SKM-1 (cell line): ENCODE results near the gene TMEM260.
A peak's percentile ranks its signal among the peaks of the same experiment; 100 is the strongest.
"Not testable (repeated sequence)": the region's sequence is repeated elsewhere in the genome, so short reads cannot be mapped to it uniquely, and the experiment has no call there.

Experiments
- DNase-seq: peaks from one replicate; lab custom pipeline; 2025; ENCODE audit not compliant: unreplicated experiment; lab: John Stamatoyannopoulos, UW

TMEM260 gene

GRCh38 chr14:56594428-56594827, 14.8 kb downstream of the TMEM260 start:
- no peak for DNase-seq

GRCh38 chr14:56598519-56598918, 18.9 kb downstream of the TMEM260 start:
- no peak for DNase-seq

DNA sequence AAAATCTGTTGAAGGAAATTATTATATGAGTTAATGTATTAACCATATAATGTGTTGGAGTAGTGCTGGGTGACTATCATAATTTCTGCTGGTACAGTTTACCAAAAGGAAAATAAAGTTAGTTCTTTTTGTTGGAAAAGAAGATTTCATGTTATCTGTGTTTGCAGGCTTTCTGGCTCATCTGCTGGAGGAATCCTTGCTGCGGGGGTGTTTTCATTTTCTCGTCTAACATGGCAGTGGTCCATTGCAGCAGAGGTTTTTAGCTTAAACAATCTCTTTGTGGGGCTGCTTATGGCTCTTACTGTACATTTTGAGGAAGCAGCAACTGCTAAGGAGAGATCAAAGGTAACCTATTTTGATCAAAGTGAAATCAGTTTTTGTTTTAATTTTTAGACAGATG, 24.1 kb downstream of the TMEM260 start:
- DNase-seq: no peak

DNA sequence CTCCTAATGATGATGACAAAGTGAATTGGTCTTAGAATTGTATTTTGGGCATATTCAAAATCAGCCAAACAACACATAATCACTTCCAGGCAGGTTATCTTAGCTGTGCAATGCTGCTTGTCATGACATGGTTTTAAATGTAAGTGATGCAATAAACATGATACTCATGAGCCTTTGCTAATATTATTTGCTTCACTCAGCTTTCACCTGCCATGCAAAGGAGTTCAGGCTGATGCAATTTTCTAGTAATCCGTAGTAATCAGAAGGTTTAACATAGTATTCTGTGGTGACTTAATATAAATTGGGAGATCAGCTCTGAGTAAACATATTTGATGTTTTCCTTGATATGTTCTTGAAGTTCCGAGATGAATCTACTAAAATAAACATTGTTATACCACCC, 29.1 kb downstream of the TMEM260 start:
- DNase-seq: no peak

DNA sequence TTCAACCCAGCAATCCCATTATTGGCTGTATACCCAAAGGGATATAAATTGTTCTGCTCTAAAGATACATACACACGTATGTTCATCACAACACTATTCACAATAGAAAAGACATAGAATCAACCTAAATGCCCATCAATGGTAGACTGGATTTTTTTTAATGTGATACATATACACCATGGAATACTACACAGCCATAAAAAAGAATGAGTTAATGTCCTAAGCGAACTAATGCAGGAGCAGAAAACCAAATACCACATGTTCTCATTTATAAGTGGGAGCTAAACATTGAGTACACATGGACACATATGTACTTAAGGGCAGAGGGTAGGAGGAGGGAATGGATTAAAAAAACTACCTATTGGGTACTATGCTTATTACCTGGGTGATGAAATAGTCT, 32.1 kb downstream of the TMEM260 start:
- DNase-seq: not testable (repeated sequence)

GRCh38 chr14:56617084-56617483, 37.5 kb downstream of the TMEM260 start:
- DNase-seq: no peak

- DNase-seq: no peak
These were observed 51.1 kb downstream of the TMEM260 start for GRCh38 chr14:56630707-56631106.

DNA sequence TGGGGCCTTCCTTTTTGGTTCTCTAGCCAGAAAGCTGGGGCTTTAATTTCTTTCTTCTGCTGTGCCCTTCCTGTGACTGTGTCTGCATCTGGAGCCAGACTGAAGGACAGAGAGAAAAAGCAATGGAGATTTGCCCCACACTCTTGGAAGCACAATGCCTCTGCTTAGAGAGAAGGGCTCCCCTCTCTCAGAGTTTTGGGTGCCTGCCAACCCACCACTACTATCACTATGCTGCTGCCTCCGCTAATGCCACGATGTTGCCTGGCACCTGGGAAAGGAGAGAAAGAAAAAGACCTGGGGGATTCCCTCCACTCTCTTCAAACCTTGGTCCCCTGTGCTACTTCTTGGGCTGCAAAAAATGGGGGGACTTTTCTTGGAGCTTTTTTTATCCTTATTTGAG, 52.6 kb downstream of the TMEM260 start:
- DNase-seq: no peak

DNA sequence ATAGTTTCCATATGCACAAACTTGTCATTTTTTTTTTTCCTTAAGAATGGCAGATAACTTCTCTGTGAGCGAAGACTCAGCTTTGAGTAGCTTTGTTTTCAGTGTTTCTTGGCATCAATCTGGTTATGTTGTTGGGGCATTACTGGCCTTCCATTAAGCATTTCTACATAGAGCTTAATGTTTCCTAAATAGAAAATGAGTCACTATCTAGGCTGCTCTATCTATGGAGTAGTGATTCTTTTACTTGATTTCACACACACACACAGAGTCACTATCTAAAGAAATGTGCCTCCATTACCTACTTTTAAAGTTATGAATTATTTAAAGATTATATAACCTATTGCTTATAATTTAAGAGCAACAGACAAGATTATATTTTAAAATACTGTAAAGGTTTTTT, 53.9 kb downstream of the TMEM260 start:
- DNase-seq: no peak

GRCh38 chr14:56635041-56635440, 55.4 kb downstream of the TMEM260 start:
- DNase-seq: no peak

DNA sequence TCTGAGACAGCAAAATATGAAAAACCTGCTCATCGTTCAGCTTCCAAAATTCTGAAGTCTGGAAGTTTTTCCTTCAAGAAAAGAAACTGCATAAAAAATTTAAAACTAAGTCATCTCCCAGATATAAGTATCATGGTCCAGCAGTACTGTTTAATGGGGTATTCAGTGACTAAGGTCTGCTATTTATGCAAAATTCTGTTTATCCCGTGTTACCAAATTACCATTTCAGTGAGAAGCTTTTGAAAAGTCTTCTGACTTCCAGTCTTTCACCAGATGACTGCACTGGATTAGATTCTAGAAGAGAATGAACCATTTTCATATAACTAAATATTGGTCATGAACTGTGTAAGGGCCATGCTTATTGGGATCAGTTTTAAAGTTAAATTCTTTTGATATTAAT, 67.9 kb downstream of the TMEM260 start:
- DNase-seq: no peak

GRCh38 chr14:56648508-56649301, 69.1 kb downstream of the TMEM260 start:
- no peak for DNase-seq

GRCh38 chr14:56649382-56649781, 69.8 kb downstream of the TMEM260 start:
- DNase-seq: no peak

GRCh38 chr14:56650048-56650447, 70.5 kb downstream of the TMEM260 start:
- DNase-seq: no peak

DNA sequence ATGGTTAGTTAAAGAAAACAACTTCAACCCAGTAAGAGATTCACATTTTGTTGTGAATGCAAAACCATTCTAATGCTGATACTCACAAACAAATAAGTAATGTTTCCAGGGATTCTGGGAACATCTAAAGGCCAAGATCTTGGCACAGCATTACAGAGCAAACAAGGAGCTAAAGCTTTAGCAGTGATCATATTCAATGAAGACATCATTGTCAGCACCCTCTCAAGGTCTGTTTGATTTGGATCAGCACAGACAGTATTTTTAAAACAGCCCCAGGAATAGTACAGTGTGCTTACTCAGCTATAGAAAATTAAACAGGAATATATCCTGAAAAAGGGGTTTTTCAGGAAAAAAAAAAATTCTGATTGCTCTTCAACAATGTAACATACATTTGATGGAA, 71.4 kb downstream of the TMEM260 start:
- no peak for DNase-seq

GRCh38 chr14:56657604-56658003, 78.0 kb downstream of the TMEM260 start:
- DNase-seq: no peak

- DNase-seq: no peak
These were observed 79.8 kb downstream of the TMEM260 start for GRCh38 chr14:56659378-56659777.

DNA sequence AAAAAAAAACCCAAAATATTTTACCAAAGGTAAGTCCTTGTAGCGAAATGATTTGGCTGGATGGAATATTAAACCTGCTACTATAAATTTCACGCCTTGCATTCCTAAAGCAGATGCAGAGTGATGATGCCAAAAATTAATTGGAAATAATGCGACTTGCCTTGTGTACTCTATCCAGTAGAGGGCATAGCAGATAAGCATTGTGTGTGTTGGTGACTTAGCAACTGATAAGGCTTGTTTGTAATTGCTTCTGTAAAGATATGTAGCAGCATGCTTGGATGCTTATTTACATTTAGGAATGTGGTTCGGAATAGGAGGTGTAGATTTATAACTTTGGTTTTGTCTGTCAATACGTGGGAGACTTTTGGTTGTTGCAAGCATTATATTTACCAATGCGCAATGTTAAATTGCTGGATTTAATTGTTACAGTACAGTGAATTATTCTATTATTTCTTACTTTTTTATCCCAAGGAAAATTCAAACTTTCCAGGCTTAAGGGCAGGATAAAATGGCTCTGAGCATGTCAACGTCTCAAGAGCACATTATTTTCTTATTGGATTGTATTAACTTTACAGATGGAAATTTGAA, 80.5 kb downstream of the TMEM260 start:
- peak; percentile 9 for DNase-seq

- no peak for DNase-seq
These were observed 81.2 kb downstream of the TMEM260 start for GRCh38 chr14:56660677-56661389.

- DNase-seq: no peak
These were observed 81.9 kb downstream of the TMEM260 start for GRCh38 chr14:56661478-56661877.

- DNase-seq: no peak
These were observed 85.3 kb downstream of the TMEM260 start for GRCh38 chr14:56664811-56665421.

DNA sequence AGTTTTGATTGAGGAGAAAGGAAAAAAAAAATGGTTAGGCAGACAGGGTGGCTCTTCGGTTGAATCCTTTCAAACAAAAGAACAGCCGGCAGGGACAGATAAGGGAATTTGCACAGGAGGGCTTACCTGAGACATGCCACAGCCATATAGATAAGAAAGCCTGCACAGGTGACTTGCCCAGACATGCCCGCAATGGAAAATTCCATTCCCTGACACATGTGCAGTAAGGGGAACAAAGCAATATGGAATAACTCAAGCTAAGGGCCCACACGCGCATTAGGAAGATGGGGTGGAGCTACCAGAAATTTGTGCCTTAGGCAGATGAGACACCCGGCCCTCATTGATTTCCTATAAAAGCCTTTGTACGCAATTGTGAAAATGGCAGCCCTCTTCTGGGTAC, 86.7 kb downstream of the TMEM260 start:
- DNase-seq: no peak
